Measurements from ENCODE around the gene SLC22A24. TPM values are rescaled to one million over a fixed set of nuclear protein-coding genes. Genes with fewer than 3 reads are reported as not detected.

Gene SLC22A24
- total and polyA plus RNA-seq, 2 of the 13 experiments (the other 11 are each of a cell fraction or from before 2014, with no cell fraction given) = not detected

Other genes with a start within 250 kb of the SLC22A24 start
- gene CHRM1, start 222.9 kb downstream of the SLC22A24 start, total RNA-seq (2016; rRNA removed; fragmentation: Illumina TruSeq; extraction: Trizol) = not detected in 2 replicates
- gene CHRM1, start 222.9 kb downstream of the SLC22A24 start, polyA plus RNA-seq (2011; rRNA removed) = not detected in 2 replicates
- gene SLC22A6, start 159.3 kb downstream of the SLC22A24 start, total RNA-seq (2016; rRNA removed; fragmentation: Illumina TruSeq; extraction: Trizol) = not detected in 2 replicates
- not detected in 2 replicates for gene SLC22A6, start 159.3 kb downstream of the SLC22A24 start, polyA plus RNA-seq (2011; rRNA removed)
- 0.04 TPM in 1 of 2 replicates, not detected in the other for gene SLC22A8, start 128.4 kb downstream of the SLC22A24 start, total RNA-seq (2016; rRNA removed; fragmentation: Illumina TruSeq; extraction: Trizol)
- gene SLC22A8, start 128.4 kb downstream of the SLC22A24 start, polyA plus RNA-seq (2011; rRNA removed) = 0.05 and 0.33 TPM in 2 replicates
- 0.18 TPM in 2 replicates for gene SLC22A25, start 99.4 kb upstream of the SLC22A24 start, total RNA-seq (2016; rRNA removed; fragmentation: Illumina TruSeq; extraction: Trizol)
- 0.42 and 0.98 TPM in 2 replicates for gene SLC22A25, start 99.4 kb upstream of the SLC22A24 start, polyA plus RNA-seq (2011; rRNA removed)
- gene SLC22A9, start 225.6 kb upstream of the SLC22A24 start, total RNA-seq (2016; rRNA removed; fragmentation: Illumina TruSeq; extraction: Trizol) = 1.9 and 4.0 TPM in 2 replicates
- 11.7 and 21.9 TPM in 2 replicates for gene SLC22A9, start 225.6 kb upstream of the SLC22A24 start, polyA plus RNA-seq (2011; rRNA removed)